Kidney capillary endothelial cell (primary cell): ENCODE data around the gene SF3B2.
A peak's percentile ranks its signal among the peaks of the same experiment; 100 is the strongest.
"Not testable (repeated sequence)": the region's sequence is repeated elsewhere in the genome, so short reads cannot be mapped to it uniquely, and the experiment has no call there.

Experiments used
- DNase-seq: peaks from one replicate; pipeline ENCODE4 v3.0.0-alpha.2; 2018; ENCODE audit warnings: low spot score

SF3B2 gene

GRCh38 chr11:66051766-66052663 is at the start of gene SF3B2:
Gene SF3B2 (plus strand): TSS chr11:66052364. CDS start chr11:66052385, 21 bp downstream.
- DNase-seq = peak; percentile 98

- DNase-seq = peak; percentile 16
Observed at GRCh38 chr11:66002648-66003225, 49.4 kb upstream of the SF3B2 start.

- no peak for DNase-seq
Observed at GRCh38 chr11:66003291-66003690, 48.9 kb upstream of the SF3B2 start.

GRCh38 chr11:66004186-66004585 is 48.0 kb upstream of the SF3B2 start:
- no peak for DNase-seq

GRCh38 chr11:66006134-66006890 is 45.9 kb upstream of the SF3B2 start:
- no peak for DNase-seq

GRCh38 chr11:66006891-66007176 is 45.3 kb upstream of the SF3B2 start:
- no peak for DNase-seq

- no peak for DNase-seq
Observed at GRCh38 chr11:66007201-66007634, 44.9 kb upstream of the SF3B2 start.

GRCh38 chr11:66008095-66008467 is 44.1 kb upstream of the SF3B2 start:
- no peak for DNase-seq

- no peak for DNase-seq
Observed at GRCh38 chr11:66008468-66009101, 43.6 kb upstream of the SF3B2 start.

- DNase-seq = not testable (repeated sequence)
Observed at GRCh38 chr11:66010036-66010435, 42.1 kb upstream of the SF3B2 start.

- no peak for DNase-seq
Observed at GRCh38 chr11:66011239-66011784, 40.9 kb upstream of the SF3B2 start.

GRCh38 chr11:66011785-66012303 is 40.3 kb upstream of the SF3B2 start, which contains the start of gene CST6:
Gene CST6 (plus strand): TSS chr11:66012008. CDS start chr11:66012045, 37 bp downstream.
- DNase-seq = no peak

GRCh38 chr11:66012371-66012945 is 39.7 kb upstream of the SF3B2 start:
- no peak for DNase-seq

GRCh38 chr11:66012946-66013761 is 39.0 kb upstream of the SF3B2 start:
- DNase-seq = no peak

- DNase-seq = no peak
Observed at GRCh38 chr11:66013762-66014100, 38.4 kb upstream of the SF3B2 start.

- DNase-seq = no peak
Observed at GRCh38 chr11:66014804-66015453, 37.2 kb upstream of the SF3B2 start.

GRCh38 chr11:66015454-66015881 is 36.7 kb upstream of the SF3B2 start:
- DNase-seq = peak; percentile 84

GRCh38 chr11:66015936-66016792 is 36.0 kb upstream of the SF3B2 start:
- DNase-seq = no peak

GRCh38 chr11:66016793-66017177 is 35.4 kb upstream of the SF3B2 start:
- no peak for DNase-seq
